Suprapubic skin (tissue), 4 donors: Measurements from ENCODE around the gene CNOT2.

Experiments used
- CTCF ChIP-seq, 2 donors: fragments of 200-600 bp in 1 of 2; fragments of 450-650 bp in 1 of 2; sonication (generic) in 1 of 2; IDR thresholded peaks; one replicate each; pipeline ENCODE4 v1.5.1; 2016 to 2019; ENCODE audit warnings: antibody characterized with exemption in 2 of 2, mild to moderate bottlenecking in 1 of 2, moderate library complexity in 1 of 2
- EP300 ChIP-seq: sonication (generic); formaldehyde crosslinking; IDR thresholded peaks from one replicate; pipeline ENCODE4 v1.6.1; 2017; ENCODE audit warnings: antibody characterized with exemption
- POLR2A ChIP-seq, 2 donors: fragments of 450-650 bp; IDR thresholded peaks; one replicate each; pipeline ENCODE4 v1.6.1; 2017; ENCODE audit warnings: antibody characterized with exemption in 2 of 2, mild to moderate bottlenecking in 2 of 2, moderate library complexity in 2 of 2
- POLR2AphosphoS5 ChIP-seq, 3 donors: sonication (generic); formaldehyde crosslinking; IDR thresholded peaks; one replicate each; pipeline ENCODE4 v1.6.1; 2017; ENCODE audit warnings: antibody characterized with exemption in 3 of 3

- no peak for TF ChIP-seq CTCF (IDR thresholded peaks at IDR 0.05)
- TF ChIP-seq POLR2AphosphoS5 (IDR thresholded peaks at IDR 0.05), result no peak
- no peak for TF ChIP-seq EP300
- TF ChIP-seq POLR2A (IDR thresholded peaks at IDR 0.05), result no peak
These were observed 12.1 kb downstream of the CNOT2 start for GRCh38 chr12:70255311-70255710.
